ENCODE data around the gene PDXDC1. TPM values are rescaled to one million over a fixed set of nuclear protein-coding genes. Genes with fewer than 3 reads are reported as not detected.
"Not testable (repeated sequence)": the region's sequence is repeated elsewhere in the genome, so short reads cannot be mapped to it uniquely, and the experiment has no call there.

Gene PDXDC1
- total and polyA plus RNA-seq, 2 donors (not counting 1 experiment from before 2014, with no cell fraction given), result 48.1 to 103 TPM

DNA sequence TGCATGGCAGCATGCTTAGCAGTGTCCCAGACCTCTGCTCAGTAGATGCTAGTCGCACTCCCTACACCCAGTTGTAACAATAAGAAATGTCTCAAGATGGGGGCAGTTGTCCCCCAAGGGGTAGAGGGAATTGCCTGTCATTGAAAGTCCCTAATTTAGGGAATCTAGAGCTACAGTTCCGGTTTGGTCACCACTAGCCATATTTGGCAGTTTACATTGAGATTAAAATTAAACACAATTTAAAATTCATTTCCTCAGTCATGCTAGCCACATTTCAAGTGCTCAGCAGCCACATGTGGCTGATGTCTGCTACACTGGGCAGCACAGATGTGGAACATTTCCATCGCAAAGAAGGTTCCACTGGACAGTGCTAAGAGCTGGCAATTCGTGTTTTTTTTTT is 4.1 kb downstream of the PDXDC1 start:
- H2AFZ ChIP-seq (ENCODE audit: insufficient read depth, low read depth, low read length, poor library complexity, severe bottlenecking); ATAC-seq (ENCODE audit: low read depth); H3K9me3 ChIP-seq (ENCODE audit: control extremely low read depth in 1 of 3, control insufficient read depth in 2 of 3, insufficient read depth in 1 of 3, low read length in 2 of 3); POLR2A ChIA-PET; DNase-seq; CTCF ChIA-PET; H3K4me2 ChIP-seq (replicated peaks; ENCODE audit: low read depth, low read length, poor library complexity, severe bottlenecking); H3K9ac ChIP-seq (ENCODE audit: low read length); H3K4me3 ChIP-seq (ENCODE audit: control extremely low read depth in 1 of 5, extremely low read depth in 1 of 5, insufficient read depth in 1 of 5, low read depth in 2 of 5, low read length in 4 of 5); H3K27ac ChIP-seq (ENCODE audit: low read length in 2 of 2); H3K36me3 ChIP-seq (replicated peaks in 1 of 2; ENCODE audit: control extremely low read depth in 1 of 2, control insufficient read depth in 1 of 2, extremely low read depth in 1 of 2, insufficient read depth in 2 of 2, low read length in 1 of 2); H3K27me3 Mint-ChIP-seq; H3K4me3 Mint-ChIP-seq; H3K9me3 Mint-ChIP-seq (ENCODE audit: insufficient read depth); H3K27me3 ChIP-seq (replicated peaks in 1 of 4; ENCODE audit: control extremely low read depth in 1 of 4, control insufficient read depth in 3 of 4, insufficient read depth in 4 of 4, low read length in 3 of 4): not testable (repeated sequence)
- 90% methylated on average over 2 of the region's 4 CpGs for WGBS (ENCODE audit: insufficient coverage)
- Histone ChIP-seq H4K20me1 (ENCODE audit: control insufficient read depth, insufficient read depth, low read length, poor library complexity, severe bottlenecking) (peaks cover 45% of the 10 kb centered on the region), H3K4me1 (ENCODE audit: control insufficient read depth in 2 of 2, insufficient read depth in 2 of 2, low read length in 2 of 2) (peaks cover 8 to 16% of the 10 kb centered on the region in 2 donors), H3K79me2 (ENCODE audit: control insufficient read depth, insufficient read depth, low read length) (peaks cover 59% of the 10 kb centered on the region)
- Mint-ChIP-seq H3K4me1 (peaks cover 40% of the 10 kb centered on the region), H3K27ac (peak overlapping the region; percentile 10)
- intact Hi-C loops (cut with micrococcal nuclease), result loop anchor here (5.0 kb wide), 1 partner anchor 43 kb away; no protein-coding TSS in a partner anchor

DNA sequence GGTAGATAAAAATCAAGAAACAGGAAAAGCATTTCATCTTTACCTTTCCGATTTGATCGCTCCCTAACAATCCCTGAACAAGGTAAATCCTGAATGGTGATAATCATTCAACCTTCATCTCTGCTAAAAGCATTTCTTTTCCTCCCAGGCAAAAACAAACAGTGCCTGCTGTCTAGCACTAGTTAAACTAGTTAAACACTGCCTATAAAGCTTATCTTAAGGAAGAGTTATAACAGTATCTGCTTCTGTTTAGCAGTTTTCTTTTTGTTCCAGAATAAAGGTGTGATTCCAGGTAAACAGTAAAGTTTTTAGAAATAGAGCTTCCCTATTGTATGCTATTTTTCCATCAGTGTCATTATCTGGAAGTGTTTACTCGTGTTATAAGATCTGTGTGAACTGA is 6.4 kb downstream of the PDXDC1 start:
- CTCF ChIA-PET; H3K4me1 ChIP-seq (ENCODE audit: control insufficient read depth in 2 of 2, insufficient read depth in 2 of 2, low read length in 2 of 2); H3K9me3 ChIP-seq (ENCODE audit: control extremely low read depth in 1 of 3, control insufficient read depth in 2 of 3, insufficient read depth in 1 of 3, low read length in 2 of 3); H3K4me3 Mint-ChIP-seq; intact Hi-C loops (cut with micrococcal nuclease); DNase-seq; H3K9me3 Mint-ChIP-seq (ENCODE audit: insufficient read depth); H3K27ac Mint-ChIP-seq; H3K27me3 Mint-ChIP-seq; H3K27me3 ChIP-seq (replicated peaks in 1 of 4; ENCODE audit: control extremely low read depth in 1 of 4, control insufficient read depth in 3 of 4, insufficient read depth in 4 of 4, low read length in 3 of 4); POLR2A ChIA-PET; H2AFZ ChIP-seq (ENCODE audit: insufficient read depth, low read depth, low read length, poor library complexity, severe bottlenecking); H3K27ac ChIP-seq (ENCODE audit: low read length in 2 of 2); H3K4me2 ChIP-seq (replicated peaks; ENCODE audit: low read depth, low read length, poor library complexity, severe bottlenecking); H3K4me3 ChIP-seq (ENCODE audit: control extremely low read depth in 1 of 5, extremely low read depth in 1 of 5, insufficient read depth in 1 of 5, low read depth in 2 of 5, low read length in 4 of 5); ATAC-seq (ENCODE audit: low read depth); H3K9ac ChIP-seq (ENCODE audit: low read length): not testable (repeated sequence)
- peaks cover 0 to 12% of the 10 kb centered on the region in 2 experiments for H3K36me3 ChIP-seq (replicated peaks in 1 of 2; ENCODE audit: control extremely low read depth in 1 of 2, control insufficient read depth in 1 of 2, extremely low read depth in 1 of 2, insufficient read depth in 2 of 2, low read length in 1 of 2)
- peaks cover 70% of the 10 kb centered on the region for H3K79me2 ChIP-seq (ENCODE audit: control insufficient read depth, insufficient read depth, low read length)
- no CpG with 5 or more reads among the region's 3 CpGs for WGBS (ENCODE audit: insufficient coverage)
- H3K4me1 Mint-ChIP-seq, result peaks cover 33% of the 10 kb centered on the region
- H4K20me1 ChIP-seq (ENCODE audit: control insufficient read depth, insufficient read depth, low read length, poor library complexity, severe bottlenecking), result peaks cover 38% of the 10 kb centered on the region

DNA sequence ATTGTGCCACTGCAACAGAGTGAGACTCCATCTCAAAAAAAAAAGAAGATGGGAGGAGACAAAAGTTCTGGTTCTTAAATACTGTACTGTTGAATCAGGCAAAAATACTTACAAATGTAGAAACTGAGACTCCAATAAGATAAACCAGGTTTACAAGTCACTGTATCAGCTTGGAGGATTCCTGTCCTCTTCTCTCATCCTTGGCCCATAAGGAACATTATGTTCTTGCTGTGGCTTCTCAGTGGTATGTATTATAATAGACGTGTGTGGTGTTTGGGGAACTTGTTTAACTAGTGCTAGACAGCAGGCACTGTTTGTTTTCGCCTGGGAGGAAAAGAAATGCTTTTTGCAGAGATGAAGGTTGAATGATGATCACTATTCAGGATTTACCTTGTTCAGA is 7.7 kb downstream of the PDXDC1 start:
- H3K9me3 ChIP-seq (ENCODE audit: control extremely low read depth in 1 of 3, control insufficient read depth in 2 of 3, insufficient read depth in 1 of 3, low read length in 2 of 3); H3K9ac ChIP-seq (ENCODE audit: low read length); H3K4me1 ChIP-seq (ENCODE audit: control insufficient read depth in 2 of 2, insufficient read depth in 2 of 2, low read length in 2 of 2); H3K4me2 ChIP-seq (replicated peaks; ENCODE audit: low read depth, low read length, poor library complexity, severe bottlenecking); H2AFZ ChIP-seq (ENCODE audit: insufficient read depth, low read depth, low read length, poor library complexity, severe bottlenecking); CTCF ChIA-PET; H3K27me3 Mint-ChIP-seq; DNase-seq; POLR2A ChIA-PET; H3K27ac Mint-ChIP-seq; H3K9me3 Mint-ChIP-seq (ENCODE audit: insufficient read depth); ATAC-seq (ENCODE audit: low read depth); H3K27ac ChIP-seq (ENCODE audit: low read length in 2 of 2); H3K4me3 Mint-ChIP-seq; H3K4me3 ChIP-seq (ENCODE audit: control extremely low read depth in 1 of 5, extremely low read depth in 1 of 5, insufficient read depth in 1 of 5, low read depth in 2 of 5, low read length in 4 of 5); H3K27me3 ChIP-seq (replicated peaks in 1 of 4; ENCODE audit: control extremely low read depth in 1 of 4, control insufficient read depth in 3 of 4, insufficient read depth in 4 of 4, low read length in 3 of 4); intact Hi-C loops (cut with micrococcal nuclease): not testable (repeated sequence)
- H3K4me1 Mint-ChIP-seq, result peaks cover 24% of the 10 kb centered on the region
- Histone ChIP-seq H3K79me2 (ENCODE audit: control insufficient read depth, insufficient read depth, low read length) (peaks cover 75% of the 10 kb centered on the region), H4K20me1 (ENCODE audit: control insufficient read depth, insufficient read depth, low read length, poor library complexity, severe bottlenecking) (peaks cover 43% of the 10 kb centered on the region), H3K36me3 (replicated peaks in 1 of 2; ENCODE audit: control extremely low read depth in 1 of 2, control insufficient read depth in 1 of 2, extremely low read depth in 1 of 2, insufficient read depth in 2 of 2, low read length in 1 of 2) (peaks cover 0 to 13% of the 10 kb centered on the region in 2 experiments)
- WGBS (ENCODE audit: insufficient coverage), result no CpG with 5 or more reads among the region's 2 CpGs

DNA sequence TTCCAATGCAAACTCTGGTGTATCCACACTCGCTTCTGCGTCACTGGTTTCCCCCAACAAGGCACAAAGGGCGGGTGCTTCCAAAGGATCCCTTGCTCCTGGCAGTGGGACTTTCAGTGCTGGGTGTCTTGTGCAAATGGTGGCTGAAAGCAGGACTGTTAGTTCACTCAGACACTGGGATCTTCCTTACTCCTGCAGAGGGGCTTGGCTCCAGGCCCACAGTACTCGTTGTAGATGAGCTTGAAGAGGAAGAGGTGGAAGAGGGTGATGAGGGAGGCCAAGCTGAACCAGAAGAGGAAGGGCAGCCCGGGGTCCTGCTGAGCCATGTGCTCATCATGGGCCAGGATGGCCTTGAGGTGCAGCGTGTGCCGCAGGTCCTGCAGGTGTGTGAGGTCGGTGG is 13.3 kb downstream of the PDXDC1 start:
- H3K9ac ChIP-seq (ENCODE audit: low read length); H3K4me2 ChIP-seq (replicated peaks; ENCODE audit: low read depth, low read length, poor library complexity, severe bottlenecking); H3K4me1 ChIP-seq (ENCODE audit: control insufficient read depth in 2 of 2, insufficient read depth in 2 of 2, low read length in 2 of 2); DNase-seq; intact Hi-C loops (cut with micrococcal nuclease); ATAC-seq (ENCODE audit: low read depth); H3K9me3 ChIP-seq (ENCODE audit: control extremely low read depth in 1 of 3, control insufficient read depth in 2 of 3, insufficient read depth in 1 of 3, low read length in 2 of 3); CTCF ChIA-PET; H3K9me3 Mint-ChIP-seq (ENCODE audit: insufficient read depth); H3K4me3 ChIP-seq (ENCODE audit: control extremely low read depth in 1 of 5, extremely low read depth in 1 of 5, insufficient read depth in 1 of 5, low read depth in 2 of 5, low read length in 4 of 5); H2AFZ ChIP-seq (ENCODE audit: insufficient read depth, low read depth, low read length, poor library complexity, severe bottlenecking); H3K27me3 Mint-ChIP-seq; H3K27me3 ChIP-seq (replicated peaks in 1 of 4; ENCODE audit: control extremely low read depth in 1 of 4, control insufficient read depth in 3 of 4, insufficient read depth in 4 of 4, low read length in 3 of 4); POLR2A ChIA-PET; H3K27ac ChIP-seq (ENCODE audit: low read length in 2 of 2): not testable (repeated sequence)
- H3K36me3 ChIP-seq (replicated peaks in 1 of 2; ENCODE audit: control extremely low read depth in 1 of 2, control insufficient read depth in 1 of 2, extremely low read depth in 1 of 2, insufficient read depth in 2 of 2, low read length in 1 of 2), result peaks cover 0 to 17% of the 10 kb centered on the region in 2 experiments
- peaks cover 19% of the 10 kb centered on the region for H4K20me1 ChIP-seq (ENCODE audit: control insufficient read depth, insufficient read depth, low read length, poor library complexity, severe bottlenecking)
- WGBS (ENCODE audit: insufficient coverage), result 13% methylated on average over 1 of the region's 8 CpGs
- H3K27ac Mint-ChIP-seq, result peak overlapping the region; percentile 12
- peaks cover 16% of the 10 kb centered on the region for H3K4me1 Mint-ChIP-seq
- peak overlapping the region; percentile 11 for H3K4me3 Mint-ChIP-seq
- H3K79me2 ChIP-seq (ENCODE audit: control insufficient read depth, insufficient read depth, low read length), result peaks cover 72% of the 10 kb centered on the region

Measured in B cell (primary cell).